Measurements from ENCODE around the gene NDUFA13. TPM values are rescaled to one million over a fixed set of nuclear protein-coding genes. Genes with fewer than 3 reads are reported as not detected.
A peak's percentile ranks its signal among the peaks of the same experiment; 100 is the strongest.

Gene NDUFA13
- total RNA-seq, 1 experiment from 2014 or later, result 339 TPM

GRCh38 chr19:19532806-19533701, 17.0 kb downstream of the NDUFA13 start:
- Histone ChIP-seq H3K4me1 (ENCODE audit: control insufficient read depth in 1 of 2, insufficient read depth in 2 of 2, low read length in 2 of 2) (peaks cover 0 to 3% of the 10 kb centered on the region in 2 experiments; a peak in 1 of 4 replicates), H3K27me3 (ENCODE audit: insufficient read depth, low read length) (no peaks in the 10 kb centered on the region), H3K4me2 (ENCODE audit: low read length) (no peak overlapping the region), H3K36me3 (ENCODE audit: control insufficient read depth in 1 of 2, insufficient read depth in 2 of 2, low read length in 2 of 2) (no peaks in the 10 kb centered on the region; a peak in 2 of 4 replicates), H2AFZ (ENCODE audit: low read depth, low read length, poor library complexity, severe bottlenecking) (no peak overlapping the region), H3K4me3 (replicated peaks in 1 of 2; ENCODE audit: low read depth in 1 of 2, low read length in 2 of 2) (no peak overlapping the region), H3K79me2 (ENCODE audit: insufficient read depth, low read length) (no peaks in the 10 kb centered on the region), H3K9me3 (ENCODE audit: control insufficient read depth in 1 of 2, insufficient read depth in 1 of 2, low read depth in 1 of 2, low read length in 2 of 2) (no peaks in the 10 kb centered on the region), H3K27ac (ENCODE audit: low read depth, low read length) (no peak overlapping the region), H3K9me2 (ENCODE audit: insufficient read depth) (no peaks in the 10 kb centered on the region), H3K9ac (ENCODE audit: low read length) (no peak overlapping the region), H4K20me1 (ENCODE audit: insufficient read depth) (no peaks in the 10 kb centered on the region)
- no peak for TF ChIP-seq YY1 (IDR thresholded peaks at IDR 0.05; ENCODE audit: extremely low read depth, insufficient replicate concordance, low read depth, low read length)
- TF ChIP-seq SIN3A (IDR thresholded peaks at IDR 0.05; ENCODE audit: low read depth), result no peak
- no peak for TF ChIP-seq POLR2AphosphoS5 (IDR thresholded peaks at IDR 0.05; ENCODE audit: low read depth, low read length)
- TF ChIP-seq EGR1 (IDR thresholded peaks at IDR 0.05; ENCODE audit: low read depth), result no peak
- TF ChIP-seq TCF7L2 (IDR thresholded peaks at IDR 0.05; ENCODE audit: borderline replicate concordance, extremely low read depth, insufficient read depth, insufficient read length), result no peak
- no peak for TF ChIP-seq CEBPB (IDR thresholded peaks at IDR 0.05; ENCODE audit: low read depth)
- TF ChIP-seq POLR2A (IDR thresholded peaks at IDR 0.05; ENCODE audit: borderline replicate concordance, extremely low read depth, insufficient read depth, insufficient read length), result no peak
- TF ChIP-seq EZH2 (IDR thresholded peaks at IDR 0.05), result no peak
- no peak for ATAC-seq
- BruUV-seq (replicated peaks), result no TSS peak
- ChIA-PET CTCF (interaction anchor here (0.6 to 4.8 kb wide), 7 partner anchors 8 to 426 kb away, joined by 3 to 22 read pairs (median 9); partner anchors contain the start of genes GMIP, NDUFA13 and TSSK6), POLR2A (no interaction called here), RAD21 (ENCODE audit: low non-redundant PET in 1 of 2, low total read pairs in 2 of 2, uncharacterized antibody in 2 of 2, unreplicated experiment in 2 of 2) (interaction anchor here (0.9 to 1.1 kb wide), 4 partner anchors 8 to 21 kb away, joined by 4 to 5 read pairs (median 4); no protein-coding TSS in a partner anchor)
- DNase-seq (ENCODE audit: low read depth, low spot score), result no peak
- intact Hi-C loops (cut with micrococcal nuclease), result loop anchor here (1.0 kb wide), 1 partner anchor 111 kb away; no protein-coding TSS in a partner anchor

- ChIA-PET CTCF (interaction anchor here (4.8 kb wide), 1 partner anchor 110 kb away, joined by 21 read pairs; the partner anchor contains the start of gene GMIP), RAD21 (ENCODE audit: low non-redundant PET in 1 of 2, low total read pairs in 2 of 2, uncharacterized antibody in 2 of 2, unreplicated experiment in 2 of 2) (no interaction called here), POLR2A (no interaction called here)
- H3K27ac ChIP-seq (ENCODE audit: low read depth, low read length), result no peak overlapping the region
- no peaks in the 10 kb centered on the region; a peak in 1 of 4 replicates for H3K36me3 ChIP-seq (ENCODE audit: control insufficient read depth in 1 of 2, insufficient read depth in 2 of 2, low read length in 2 of 2)
- H2AFZ ChIP-seq (ENCODE audit: low read depth, low read length, poor library complexity, severe bottlenecking), result no peak overlapping the region
- no peaks in the 10 kb centered on the region for H3K9me3 ChIP-seq (ENCODE audit: control insufficient read depth in 1 of 2, insufficient read depth in 1 of 2, low read depth in 1 of 2, low read length in 2 of 2)
- DNase-seq (ENCODE audit: low read depth, low spot score) (no peak), ATAC-seq (no peak)
- intact Hi-C loops (cut with micrococcal nuclease), result no loop called here
- H3K4me3 ChIP-seq (replicated peaks in 1 of 2; ENCODE audit: low read depth in 1 of 2, low read length in 2 of 2), result no peak overlapping the region
- no peak overlapping the region for H3K4me2 ChIP-seq (ENCODE audit: low read length)
- H4K20me1 ChIP-seq (ENCODE audit: insufficient read depth), result no peaks in the 10 kb centered on the region
- peaks cover 1 to 8% of the 10 kb centered on the region in 2 experiments; a peak in 2 of 4 replicates for H3K4me1 ChIP-seq (ENCODE audit: control insufficient read depth in 1 of 2, insufficient read depth in 2 of 2, low read length in 2 of 2)
- no peaks in the 10 kb centered on the region for H3K27me3 ChIP-seq (ENCODE audit: insufficient read depth, low read length)
- no peaks in the 10 kb centered on the region for H3K79me2 ChIP-seq (ENCODE audit: insufficient read depth, low read length)
- no peaks in the 10 kb centered on the region for H3K9me2 ChIP-seq (ENCODE audit: insufficient read depth)
- no peak overlapping the region for H3K9ac ChIP-seq (ENCODE audit: low read length)
- BruUV-seq (replicated peaks), result TSS peak; percentile 17
- TF ChIP-seq MAX (IDR thresholded peaks at IDR 0.05) (no peak), EGR1 (IDR thresholded peaks at IDR 0.05; ENCODE audit: low read depth) (no peak), ELF1 (IDR thresholded peaks at IDR 0.05; ENCODE audit: borderline replicate concordance, low read depth) (no peak), CTCF (IDR thresholded peaks at IDR 0.05 in 2 of 3, conservative IDR thresholded peaks at IDR 0.05 in 1 of 3; ENCODE audit: borderline replicate concordance in 1 of 3, insufficient read depth in 1 of 3, low read depth in 2 of 3, low read length in 2 of 3) (no peak), YY1 (IDR thresholded peaks at IDR 0.05; ENCODE audit: extremely low read depth, insufficient replicate concordance, low read depth, low read length) (no peak), POLR2AphosphoS5 (IDR thresholded peaks at IDR 0.05; ENCODE audit: low read depth, low read length) (no peak), FOSL1 (IDR thresholded peaks at IDR 0.05; ENCODE audit: low read depth) (no peak), SRF (IDR thresholded peaks at IDR 0.05; ENCODE audit: low read depth) (no peak)
Observed at GRCh38 chr19:19533841-19534240, 17.8 kb downstream of the NDUFA13 start.

Data from HCT116 (cell line).